ENCODE measurements around the gene PTH1R.

DNA sequence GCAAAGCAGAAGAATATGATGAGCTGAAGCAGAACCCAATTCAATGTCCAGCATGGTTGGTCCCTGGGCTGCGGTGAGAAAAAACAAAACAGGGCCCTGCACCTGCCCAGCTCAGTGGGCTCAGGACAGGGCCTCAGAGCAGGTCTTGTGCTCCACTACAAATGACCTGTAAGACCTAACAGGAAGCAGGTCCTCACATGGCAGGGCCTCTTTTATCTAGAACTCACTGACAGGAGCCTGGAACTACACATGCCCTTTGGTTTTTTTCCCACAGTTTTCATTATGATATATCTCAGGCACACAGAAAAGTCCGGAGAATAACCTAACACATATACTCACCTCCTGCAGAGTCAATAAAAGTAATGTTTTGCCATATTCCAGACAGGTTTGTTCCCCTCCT is 60.6 kb downstream of the PTH1R start:
- TF ChIP-seq EZH2 (IDR thresholded peaks at IDR 0.05; ENCODE audit: insufficient read depth, poor library complexity, severe bottlenecking) (no peak), EZH2phosphoT487 (IDR thresholded peaks at IDR 0.05; ENCODE audit: insufficient read depth, low read depth) (no peak)
